COLO668 (cell line): ENCODE data around the gene ZNF407.
A peak's percentile ranks its signal among the peaks of the same experiment; 100 is the strongest.
"Not testable (repeated sequence)": the region's sequence is repeated elsewhere in the genome, so short reads cannot be mapped to it uniquely, and the experiment has no call there.

ENCODE experiments used
- DNase-seq: peaks from one replicate; lab custom pipeline; 2025; ENCODE audit not compliant: unreplicated experiment; lab: John Stamatoyannopoulos, UW

ZNF407 gene

DNA sequence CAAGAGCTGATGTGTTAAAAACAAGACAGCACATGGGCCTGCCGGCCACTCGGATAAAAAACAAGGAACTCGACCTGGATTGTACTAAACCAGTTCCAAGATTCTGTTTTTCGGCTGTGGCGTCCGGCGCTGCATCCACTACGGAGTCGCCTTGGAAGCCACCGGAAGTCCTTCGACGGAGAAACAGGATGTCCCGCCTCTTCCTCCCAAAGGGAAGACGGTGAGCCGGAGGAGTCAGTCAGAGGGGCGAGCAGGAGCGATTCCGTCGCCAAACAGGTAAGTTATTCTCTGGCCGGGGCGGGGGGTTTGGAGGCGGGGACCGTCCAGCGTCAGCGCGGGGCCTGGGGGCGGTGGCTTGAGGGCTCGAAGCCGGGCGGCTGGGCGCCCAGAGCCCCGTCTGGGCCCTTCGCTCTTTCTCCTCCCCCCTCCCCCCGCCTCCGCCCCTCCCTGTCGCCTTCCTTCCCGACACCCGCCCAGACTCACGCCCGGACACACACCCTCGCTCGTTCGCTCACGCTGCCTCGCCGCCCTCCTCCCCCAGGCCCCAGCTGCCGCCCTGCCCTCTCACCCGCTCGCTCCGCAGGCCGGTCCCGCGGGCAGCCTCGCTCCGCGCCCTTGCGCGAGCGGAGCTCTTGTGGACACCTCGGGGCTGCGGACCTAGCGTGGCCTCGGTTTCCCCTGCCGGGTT, at the start of gene ZNF407:
Gene ZNF407, plus strand, starts transcription at position 209 of the 688 bp plus-strand sequence. CDS start 33,150 bp downstream, outside the sequence.
- DNase-seq: peak; percentile 92

DNA sequence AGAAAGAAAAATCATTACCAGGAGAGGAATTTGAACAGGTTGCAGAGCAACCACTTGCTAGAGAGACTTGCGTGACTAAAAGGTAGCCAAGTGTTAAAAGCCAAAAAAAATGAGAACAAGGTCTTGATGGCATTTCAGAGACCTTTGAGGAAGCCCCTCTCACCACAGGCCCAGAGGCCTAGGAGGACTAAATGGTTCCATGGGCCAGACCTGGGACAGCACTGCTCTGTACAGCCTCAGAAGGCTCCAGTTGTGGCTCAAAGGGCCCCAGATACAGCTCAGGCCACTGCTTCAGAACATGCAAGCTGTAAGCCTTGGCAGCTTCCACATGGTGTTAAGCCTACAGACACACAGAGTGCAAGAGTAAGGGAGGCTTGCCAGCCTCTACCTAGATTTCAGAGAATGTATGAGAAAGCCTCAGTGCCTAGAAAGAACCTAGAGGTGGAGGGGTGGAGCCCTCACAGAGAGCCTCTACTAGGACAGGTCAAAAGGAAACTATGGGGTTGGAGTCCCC, 48.0 kb upstream of the ZNF407 start:
- DNase-seq: no peak

DNA sequence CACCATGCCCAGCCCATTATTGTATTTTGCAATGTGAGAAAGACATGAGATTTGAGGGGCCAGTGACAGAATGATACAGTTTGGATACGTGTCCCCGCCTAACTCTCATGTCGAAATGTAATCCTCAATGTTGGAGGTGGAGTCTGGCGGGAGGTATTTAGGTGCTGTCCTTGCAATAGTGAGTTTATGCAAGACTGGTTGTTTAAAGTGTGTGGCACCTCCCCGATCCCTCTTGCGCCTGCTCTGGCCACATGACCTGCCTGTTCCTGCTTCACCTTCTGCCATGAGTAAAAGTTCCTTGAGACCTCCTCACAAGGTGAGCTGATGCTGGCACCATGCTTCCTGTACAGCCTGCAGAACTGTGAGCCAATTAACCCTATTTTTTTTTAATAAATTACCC, 46.8 kb upstream of the ZNF407 start:
- DNase-seq: no peak

DNA sequence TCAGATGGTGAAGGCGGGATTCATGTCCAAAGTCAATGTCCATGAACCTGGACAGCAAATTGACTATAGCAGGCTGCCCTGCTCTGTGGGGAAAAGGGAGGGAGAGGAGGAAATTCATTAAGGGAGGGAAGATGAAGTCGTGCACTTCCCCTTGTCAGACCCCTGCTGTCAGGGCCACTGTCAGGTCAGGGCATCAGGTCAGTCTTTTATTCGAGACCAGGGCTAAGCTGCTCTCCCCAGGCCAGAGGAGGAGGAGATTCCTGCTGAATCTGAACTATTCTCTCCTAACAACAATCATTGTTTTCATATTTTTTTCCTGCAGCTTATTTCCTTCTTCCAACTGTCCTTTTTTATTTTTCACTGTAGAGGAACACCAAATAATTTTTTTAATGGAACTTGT, 46.2 kb upstream of the ZNF407 start:
- DNase-seq: no peak

DNA sequence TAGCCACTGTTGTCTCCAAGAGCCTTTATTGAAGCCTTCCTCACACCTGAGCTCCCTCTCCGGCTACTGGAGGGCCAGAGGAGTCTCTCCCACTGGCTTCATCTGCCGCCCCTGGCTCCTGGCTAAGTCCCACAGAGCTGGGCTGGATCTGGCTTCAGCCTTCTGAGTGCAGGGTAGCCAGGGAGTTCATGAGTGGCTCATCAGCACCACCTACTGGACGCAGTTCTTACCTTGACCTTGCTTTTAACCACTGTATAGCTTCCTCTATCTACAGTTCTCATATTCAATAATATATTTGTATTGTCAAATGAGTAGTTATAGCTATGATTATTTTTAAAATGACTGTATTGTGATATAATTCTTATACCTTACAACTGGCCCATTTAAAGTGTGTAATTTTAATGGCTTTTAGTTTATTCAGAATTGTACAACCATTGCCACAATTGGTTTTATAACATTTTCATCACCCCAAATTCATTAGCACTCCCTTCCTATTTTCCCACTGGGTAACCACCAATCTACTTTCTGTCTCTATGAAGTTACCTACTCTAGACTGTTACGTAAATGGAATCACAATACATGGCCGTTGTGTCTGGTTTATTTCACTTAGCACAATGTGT, 45.6 kb upstream of the ZNF407 start:
- DNase-seq: peak; percentile 90

DNA sequence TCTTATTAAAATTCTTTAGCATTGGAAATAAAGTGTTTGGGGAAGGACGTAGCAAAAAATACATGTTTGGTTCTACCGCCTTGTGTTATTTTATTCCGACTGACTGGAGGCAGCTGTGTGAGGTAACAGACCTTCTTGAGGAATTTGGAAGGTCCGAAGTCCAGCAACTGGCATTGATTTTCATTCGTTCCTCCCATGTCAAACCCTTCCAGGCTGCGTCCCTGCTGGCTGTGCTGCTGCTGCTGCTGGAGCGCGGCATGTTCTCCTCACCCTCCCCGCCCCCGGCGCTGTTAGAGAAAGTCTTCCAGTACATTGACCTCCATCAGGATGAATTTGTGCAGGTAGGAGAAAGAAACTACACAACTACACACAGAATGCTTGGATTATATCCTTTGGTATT, 41.5 kb upstream of the ZNF407 start:
- DNase-seq: no peak

- no peak for DNase-seq
Observed at GRCh38 chr18:74558096-74558495, 39.6 kb upstream of the ZNF407 start.

- no peak for DNase-seq
Observed at GRCh38 chr18:74562131-74562730, 35.4 kb upstream of the ZNF407 start.

GRCh38 chr18:74562775-74563174, 34.9 kb upstream of the ZNF407 start:
- no peak for DNase-seq

DNA sequence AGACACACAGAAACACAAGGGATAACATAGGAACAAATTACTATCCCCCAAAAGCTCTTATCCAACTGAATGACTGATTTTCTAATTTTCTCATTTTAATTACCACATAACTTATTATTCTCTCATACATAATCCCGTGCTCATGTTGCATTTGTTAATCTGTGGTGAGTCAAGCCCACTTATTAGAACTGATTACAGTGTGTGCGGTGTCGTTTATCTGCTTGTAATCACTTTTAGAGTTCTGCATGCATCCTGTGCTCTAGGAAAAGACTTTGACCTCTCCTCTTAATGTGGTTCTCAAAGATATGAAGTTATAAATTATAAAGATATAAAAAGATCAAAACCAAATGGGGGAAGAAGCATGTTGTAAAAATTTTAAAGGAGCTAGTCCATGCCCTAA, 33.7 kb upstream of the ZNF407 start:
- DNase-seq: no peak

DNA sequence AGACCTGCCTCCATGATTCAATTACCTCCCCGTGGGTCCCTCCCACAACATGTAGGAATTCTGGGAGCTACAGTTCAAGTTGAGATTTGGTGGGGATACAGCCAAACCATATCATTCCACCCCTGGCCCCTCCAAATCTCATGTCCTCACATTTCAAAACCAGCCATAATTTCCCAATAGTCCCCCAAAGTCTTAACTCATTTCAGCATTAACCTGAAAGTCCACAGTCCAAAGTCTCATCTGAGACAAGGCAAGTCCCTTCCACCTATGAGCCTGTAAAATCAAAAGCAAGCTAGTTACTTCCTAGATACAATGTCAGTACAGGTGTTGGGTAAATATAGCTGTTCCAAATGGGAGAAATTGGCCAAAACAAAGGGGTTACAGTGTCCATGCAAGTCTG, 32.5 kb upstream of the ZNF407 start:
- not testable (repeated sequence) for DNase-seq

DNA sequence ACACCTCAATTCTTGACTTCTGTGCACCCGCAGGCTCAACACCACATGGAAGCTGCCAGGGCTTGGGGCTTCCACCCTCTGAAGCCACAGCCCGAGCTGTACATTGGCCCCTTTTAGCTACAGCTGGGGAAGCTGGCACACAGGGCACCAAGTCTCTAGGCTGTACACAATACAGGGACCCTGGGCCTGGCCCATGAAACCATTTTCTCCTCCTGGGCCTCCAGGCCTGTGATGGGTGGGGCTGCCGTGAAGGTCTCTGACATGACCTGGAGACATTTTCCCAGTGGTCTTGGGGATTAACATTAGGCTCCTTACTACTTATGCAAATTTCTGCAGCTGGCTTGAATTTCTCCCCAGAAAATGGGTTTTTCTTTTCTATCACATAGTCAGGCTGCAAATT, 31.7 kb upstream of the ZNF407 start:
- not testable (repeated sequence) for DNase-seq

- DNase-seq: no peak
Observed at GRCh38 chr18:74567822-74568221, 29.8 kb upstream of the ZNF407 start.

GRCh38 chr18:74569401-74569800, 28.3 kb upstream of the ZNF407 start:
- no peak for DNase-seq

DNA sequence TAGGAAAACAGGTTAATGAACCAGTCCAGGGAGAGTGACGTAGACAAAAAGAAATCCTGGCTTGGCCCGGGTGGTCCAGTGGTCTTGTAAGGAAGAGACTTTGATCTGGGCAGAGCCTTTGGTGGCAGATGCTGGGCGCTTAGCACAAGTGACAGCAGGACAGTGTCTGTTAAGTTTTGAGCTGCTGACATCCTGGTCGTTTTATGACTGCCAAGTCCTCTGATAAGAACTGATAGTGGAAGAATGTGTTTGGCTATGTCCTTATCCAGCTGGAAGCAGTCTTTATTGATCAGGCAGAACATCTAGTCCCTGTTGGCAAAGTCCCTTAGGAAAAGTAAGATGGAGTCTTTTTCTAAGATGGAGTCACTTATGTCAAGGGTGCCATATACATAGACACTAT, 27.4 kb upstream of the ZNF407 start:
- DNase-seq: no peak

DNA sequence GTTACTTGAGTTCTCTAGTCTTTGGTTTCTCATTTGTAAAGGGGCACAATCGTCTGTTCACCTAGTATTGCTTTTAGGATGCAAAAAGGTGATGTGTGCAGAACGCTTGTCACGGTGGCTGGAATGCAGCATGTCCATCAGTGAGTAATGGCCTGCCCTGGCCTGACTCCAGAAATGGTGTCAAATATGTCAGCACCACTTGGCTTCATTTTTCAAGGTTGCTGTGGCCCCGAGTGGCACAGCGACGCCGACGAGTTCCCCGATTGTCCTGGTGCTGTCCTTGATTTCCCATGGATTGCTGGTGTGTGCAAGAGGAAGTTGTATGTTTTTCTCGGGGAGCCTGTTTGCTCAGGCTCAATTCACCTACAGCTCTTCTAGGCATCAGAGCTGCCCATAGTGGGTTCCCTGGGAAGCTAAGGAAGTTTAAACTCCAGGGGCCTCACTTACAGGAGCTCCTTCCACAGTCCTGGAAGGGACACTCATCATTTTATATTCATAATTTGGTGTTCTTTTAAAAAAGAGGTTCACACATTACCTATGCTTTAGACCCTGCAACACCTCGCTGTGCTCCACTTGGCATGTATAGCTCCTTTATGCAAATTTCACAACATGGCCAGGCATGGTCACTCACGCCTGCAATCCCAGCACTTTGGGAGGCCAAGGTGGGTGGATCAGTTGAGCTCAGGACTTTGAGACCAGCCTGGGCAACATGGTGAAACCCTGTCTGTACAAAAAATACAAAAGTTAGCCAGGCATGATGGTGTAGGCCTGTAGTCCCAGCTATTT, 25.6 kb upstream of the ZNF407 start:
- DNase-seq: no peak

GRCh38 chr18:74573053-74573452, 24.6 kb upstream of the ZNF407 start:
- no peak for DNase-seq

- no peak for DNase-seq
Observed at GRCh38 chr18:74574916-74575315, 22.8 kb upstream of the ZNF407 start.

DNA sequence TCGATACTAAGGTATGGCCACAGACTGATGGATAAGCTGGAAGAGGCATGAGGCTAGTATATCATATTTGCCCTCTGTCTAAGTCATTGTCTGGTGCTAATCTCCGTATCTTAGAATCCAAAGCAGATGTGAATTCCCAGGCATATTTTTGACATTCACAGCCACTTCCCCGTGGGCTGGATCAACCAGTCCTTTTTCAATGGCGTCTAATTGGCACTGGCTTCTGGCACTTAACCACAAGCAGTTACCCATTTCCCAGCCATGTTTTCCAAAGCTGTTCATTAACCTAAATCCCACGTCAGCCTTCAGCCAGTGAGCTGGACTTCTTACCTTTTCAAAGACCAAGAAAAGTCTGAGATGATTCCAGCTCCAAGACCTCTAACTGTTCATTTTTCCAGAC, 20.7 kb upstream of the ZNF407 start:
- DNase-seq: no peak

GRCh38 chr18:74579496-74580065, 18.1 kb upstream of the ZNF407 start:
- DNase-seq: no peak

- DNase-seq: no peak
Observed at GRCh38 chr18:74582642-74583041, 15.0 kb upstream of the ZNF407 start.
